Right lobe of liver (tissue), 6 donors: ENCODE measurements around the gene FCN3. TPM values are rescaled to one million over a fixed set of nuclear protein-coding genes. Genes with fewer than 3 reads are reported as not detected.
A peak's percentile ranks its signal among the peaks of the same experiment; 100 is the strongest.

Experiments used
- ATAC-seq, 4 donors: fragments of 200-7000 bp; cut with Tn5 transposase; one replicate each; pipeline ENCODE4 v1.9.1; 2020; ENCODE audit warnings: mild to moderate bottlenecking in 4 of 4, moderate library complexity in 4 of 4
- DNase-seq, 3 donors: peaks; one replicate each; pipeline ENCODE4 v3.0.0-alpha.2; 2020
- H3K27ac ChIP-seq, 3 donors: fragments of 200-600 bp; one replicate each; pipeline ENCODE4 v1.8.0; 2022
- H3K27me3 ChIP-seq, 2 donors: fragments of 200-600 bp; one replicate each; pipeline ENCODE4 v1.8.0; 2022
- H3K36me3 ChIP-seq, 4 donors: fragments of 200-600 bp; sonication (generic) in 1 of 4; one replicate each; pipeline versions ENCODE4 v1.5.1 to v1.8.0; 2017 to 2022; ENCODE audit warnings: control low read depth in 1 of 4
- H3K4me1 ChIP-seq, 4 donors: fragments of 200-600 bp; sonication (generic) in 1 of 4; one replicate each; pipeline versions ENCODE4 v1.5.1 to v1.8.0; 2017 to 2022; ENCODE audit warnings: control low read depth in 1 of 4
- H3K4me3 ChIP-seq, 3 donors: fragments of 200-600 bp; one replicate each; pipeline ENCODE4 v1.8.0; 2022
- H3K9me3 ChIP-seq, 4 donors: fragments of 200-600 bp; sonication (generic) in 1 of 4; one replicate each; pipeline versions ENCODE4 v1.5.1 to v1.8.0; 2017 to 2022; ENCODE audit warnings: control low read depth in 1 of 4
- CTCF ChIP-seq, 4 donors: fragments of 200-600 bp in 3 of 4; fragments of 450-650 bp in 1 of 4; IDR thresholded peaks; one replicate each; pipeline versions ENCODE4 v1.5.1 to v1.8.0; 2016 to 2022; ENCODE audit warnings: antibody characterized with exemption in 4 of 4, mild to moderate bottlenecking in 2 of 4
- POLR2A ChIP-seq: fragments of 450-650 bp; IDR thresholded peaks from one replicate; pipeline ENCODE4 v1.6.1; 2017; ENCODE audit warnings: antibody characterized with exemption, mild to moderate bottlenecking
- WGBS: methylation state at CpG from one replicate; pipeline ENCODE4 v1.1.6; 2018; ENCODE audit warnings: low coverage, low lambda C conversion rate; ENCODE audit not compliant: insufficient coverage; ENCODE audit errors: missing lambda C conversion rate; 5-methylcytosine and 5-hydroxymethylcytosine counted together
- intact Hi-C, 2 donors: fragments of 100-400 bp; cut with DNase I; formaldehyde crosslinking; loops; one replicate each; pipeline versions ENCODE4 v1.11.2 to v1.14.1; 2022
- total RNA-seq, 6 experiments: library from RNA; depleted of rRNA in 2 of 6; stranded (reverse); fragments of >200 nt in 2 of 6; fragmentation: NEBNext Ultra II Directional in 3 of 6; extraction: Animal tissue kit (Norgen Biotek cat#: 25700) in 3 of 6; gene quantifications; one replicate each; pipeline versions ENCODE4 v1.1.0 to v1.2.4, GENCODE V29; 2016 to 2023
- donor health status: DM: no; HTN: yes; CAD: no.
- donor health status: DM: no; HTN: no; CAD: no.
- donor health status: DM: no; HTN: no; CAD: no.
- donor health status: DM: no; HTN: yes; CAD: no.
- donor health status: DM: no; HTN: yes; CAD: no.

Gene FCN3
- total RNA-seq, 6 experiments from 2014 or later: 81.6 to 213 (median 111) TPM

GRCh38 chr1:27353629-27354028, 21.0 kb downstream of the FCN3 start:
- Histone ChIP-seq H3K4me1 (peaks cover 0 to 12% (median 4%) of the 10 kb centered on the region in 4 donors), H3K36me3 (no peaks in the 10 kb centered on the region), H3K27ac (no peak overlapping the region), H3K9me3 (no peaks in the 10 kb centered on the region), H3K4me3 (no peak overlapping the region), H3K27me3 (no peaks in the 10 kb centered on the region)
- WGBS: no CpG with 5 or more reads among the region's 3 CpGs
- intact Hi-C loops: no loop called here
- TF ChIP-seq CTCF (IDR thresholded peaks at IDR 0.05) (no peak), POLR2A (no peak)
- no peak for DNase-seq
- no peak for ATAC-seq

- H3K9me3 ChIP-seq: no peaks in the 10 kb centered on the region
- WGBS: 80% methylated on average over 1 of the region's 13 CpGs
- DNase-seq (no peak), ATAC-seq (no peak)
- no peak for TF ChIP-seq CTCF (IDR thresholded peaks at IDR 0.05)
- no peak for TF ChIP-seq POLR2A
- no peak overlapping the region for H3K4me3 ChIP-seq
- no peaks in the 10 kb centered on the region for H3K36me3 ChIP-seq
- no peak overlapping the region for H3K27ac ChIP-seq
- H3K27me3 ChIP-seq: no peaks in the 10 kb centered on the region
- H3K4me1 ChIP-seq: peaks cover 0 to 12% (median 4%) of the 10 kb centered on the region in 4 donors
- intact Hi-C loops: no loop called here
Measured at GRCh38 chr1:27353166-27353565, 21.5 kb downstream of the FCN3 start.

GRCh38 chr1:27351541-27352107, 23.0 kb downstream of the FCN3 start:
- TF ChIP-seq POLR2A (no peak), CTCF (IDR thresholded peaks at IDR 0.05) (no peak)
- intact Hi-C loops: no loop called here
- Histone ChIP-seq H3K36me3 (no peaks in the 10 kb centered on the region), H3K4me3 (peak overlapping the region in 1 of 3 donors; percentile 14), H3K4me1 (peaks cover 0 to 8% (median 0%) of the 10 kb centered on the region in 4 donors), H3K27ac (no peak overlapping the region), H3K9me3 (no peaks in the 10 kb centered on the region), H3K27me3 (no peaks in the 10 kb centered on the region)
- WGBS: 20% methylated on average over 1 of the region's 8 CpGs
- no peak for DNase-seq
- peak in 3 of 4 donors; percentile 30 to 48 (median 44) for ATAC-seq

- H3K27ac ChIP-seq: no peak overlapping the region
- DNase-seq (no peak), ATAC-seq (peak; percentile 16 to 34 (median 32))
- no peak for TF ChIP-seq CTCF (IDR thresholded peaks at IDR 0.05)
- no peak for TF ChIP-seq POLR2A
- 3% methylated on average over 18 of the region's 62 CpGs for WGBS
- peaks cover 0 to 8% (median 0%) of the 10 kb centered on the region in 4 donors for H3K4me1 ChIP-seq
- H3K9me3 ChIP-seq: no peaks in the 10 kb centered on the region
- no peaks in the 10 kb centered on the region for H3K27me3 ChIP-seq
- intact Hi-C loops: no loop called here
- no peaks in the 10 kb centered on the region for H3K36me3 ChIP-seq
- peak overlapping the region in 1 of 3 donors; percentile 14 for H3K4me3 ChIP-seq
Measured at GRCh38 chr1:27350663-27351540, 23.7 kb downstream of the FCN3 start.
